Endothelial cell of umbilical vein (primary cell): ENCODE data around the gene POLR1B. TPM values are rescaled to one million over a fixed set of nuclear protein-coding genes. Genes with fewer than 3 reads are reported as not detected.
"Not testable (repeated sequence)": the region's sequence is repeated elsewhere in the genome, so short reads cannot be mapped to it uniquely, and the experiment has no call there.

Experiments used
- BruUV-seq: library from RNA; stranded (reverse); fragments of 400-500 nt; replicated peaks from 2 replicates; lab custom pipeline; 2021; lab: Mats Ljungman, UMichigan
- CTCF ChIA-PET: fragments of 300-600, 350-600 bp; sonication (Branson Sonifier 250); formaldehyde crosslinking; loops from one replicate; lab custom pipeline; 2021; ENCODE audit warnings: antibody characterized with exemption, inconsistent platforms; lab: Charles Lee
- POLR2A ChIA-PET: fragments of 300-600, 350-600 bp; sonication (Branson Sonifier 250); formaldehyde crosslinking; loops from one replicate; lab custom pipeline; 2021; ENCODE audit warnings: antibody characterized with exemption, inconsistent platforms; lab: Charles Lee
- DNase-seq: peaks from one replicate; pipeline ENCODE4 v3.0.0-alpha.2; 2011; ENCODE audit warnings: low read depth, low spot score
- FAIRE-seq: peaks from 2 replicates; lab custom pipeline; 2011; peaks lifted over from hg19 to GRCh38; lab: Jason Lieb, UNC
- H2AFZ ChIP-seq: 2 replicates; pipeline ENCODE4 v1.6.0; 2012; ENCODE audit warnings: low read depth, low read length, control low read depth, inconsistent platforms
- H3K27ac ChIP-seq: 2 replicates; pipeline ENCODE4 v1.5.1; 2011; ENCODE audit warnings: low read depth, mild to moderate bottlenecking, control low read depth, low read length, moderate library complexity; ENCODE audit not compliant: insufficient read depth
- H3K27me3 ChIP-seq, 2 experiments: 2 replicates each; pipeline versions ENCODE4 v1.6.0 to v1.6.1; 2011; ENCODE audit warnings: low read length in 2 of 2, mixed read lengths in 1 of 2; ENCODE audit not compliant: control insufficient read depth in 2 of 2, insufficient read depth in 2 of 2
- H3K36me3 ChIP-seq, 2 experiments: 2 replicates in 1 of 2; 3 replicates in 1 of 2; pipeline ENCODE4 v1.5.1; 2011; ENCODE audit warnings: low read length in 2 of 2, mild to moderate bottlenecking in 1 of 2, moderate library complexity in 1 of 2; ENCODE audit not compliant: control insufficient read depth in 2 of 2, insufficient read depth in 2 of 2; ENCODE audit errors: extremely low read depth in 1 of 2
- H3K4me1 ChIP-seq: 3 replicates; pipeline ENCODE4 v1.5.1; 2011; ENCODE audit warnings: mild to moderate bottlenecking, low read length; ENCODE audit not compliant: control insufficient read depth, insufficient read depth; ENCODE audit errors: extremely low read depth
- H3K4me2 ChIP-seq: 2 replicates; pipeline ENCODE4 v1.6.1; 2011; ENCODE audit warnings: low read length, control low read depth, mixed read lengths; ENCODE audit not compliant: insufficient read depth
- H3K4me3 ChIP-seq, 3 experiments: fragments of 200-600 bp in 1 of 3; sonication (generic), shearing (Covaris generic) in 1 of 3; replicated peaks in 1 of 3; 2 replicates each; pipeline ENCODE4 v1.5.1; 2011 to 2016; ENCODE audit warnings: control low read depth in 3 of 3, low read length in 3 of 3, mild to moderate bottlenecking in 2 of 3, inconsistent platforms in 1 of 3, low read depth in 1 of 3, moderate library complexity in 1 of 3; ENCODE audit not compliant: insufficient read depth in 1 of 3
- H3K79me2 ChIP-seq: 2 replicates; pipeline ENCODE4 v1.6.0; 2012; ENCODE audit warnings: low read length, inconsistent platforms; ENCODE audit not compliant: control insufficient read depth, insufficient read depth
- H3K9ac ChIP-seq: replicated peaks from 2 replicates; pipeline ENCODE3; 2011; ENCODE audit warnings: low read length, control low read depth; ENCODE audit not compliant: insufficient read depth; ENCODE audit errors: extremely low read depth
- H3K9me1 ChIP-seq: replicated peaks from 3 replicates; pipeline ENCODE4 v1.6.0; 2011; ENCODE audit warnings: mild to moderate bottlenecking, low read length; ENCODE audit not compliant: control insufficient read depth, insufficient read depth; ENCODE audit errors: extremely low read depth
- H3K9me3 ChIP-seq: replicated peaks from 2 replicates; pipeline ENCODE4 v1.5.1; 2012; ENCODE audit warnings: low read length, inconsistent platforms; ENCODE audit not compliant: control insufficient read depth, insufficient read depth
- H4K20me1 ChIP-seq: replicated peaks from 2 replicates; pipeline ENCODE3; 2011; ENCODE audit warnings: mild to moderate bottlenecking, low read length; ENCODE audit not compliant: control insufficient read depth, insufficient read depth; ENCODE audit errors: extremely low read depth
- EZH2 ChIP-seq: IDR thresholded peaks from 2 replicates; pipeline ENCODE4 v1.6.1; 2012; ENCODE audit warnings: borderline replicate concordance, low read depth, mild to moderate bottlenecking, moderate library complexity, low read length, inconsistent platforms; ENCODE audit not compliant: severe bottlenecking
- FOS ChIP-seq: IDR thresholded peaks from 2 replicates; pipeline ENCODE4 v1.6.1; 2011; ENCODE audit warnings: mild to moderate bottlenecking, low read length, moderate library complexity, borderline replicate concordance; ENCODE audit not compliant: insufficient read depth
- GATA2 ChIP-seq: IDR thresholded peaks from 2 replicates; pipeline ENCODE4 v1.7.0; 2011; ENCODE audit warnings: low read depth, mild to moderate bottlenecking, moderate library complexity, mixed read lengths, low read length; ENCODE audit not compliant: insufficient read length, insufficient read depth
- JUN ChIP-seq: IDR thresholded peaks from 2 replicates; pipeline ENCODE4 v1.6.1; 2011; ENCODE audit warnings: borderline replicate concordance, low read depth; ENCODE audit not compliant: insufficient read length, insufficient read depth
- MYC ChIP-seq: IDR thresholded peaks from one replicate; pipeline ENCODE4 v1.6.1; 2011; ENCODE audit warnings: mild to moderate bottlenecking, low read depth, low read length
- POLR2A ChIP-seq: IDR thresholded peaks from 2 replicates; pipeline ENCODE4 v1.6.1; 2012; ENCODE audit warnings: low read depth, mild to moderate bottlenecking, control low read depth, low read length
- POLR2AphosphoS5 ChIP-seq: IDR thresholded peaks from 2 replicates; pipeline ENCODE4 v1.6.1; 2012; ENCODE audit warnings: low read depth, mild to moderate bottlenecking, control low read depth, low read length, moderate library complexity; ENCODE audit not compliant: insufficient read depth
- dilution Hi-C: fragments of 300-500 bp; cut with MboI; formaldehyde crosslinking; loops from one replicate; pipeline ENCODE4 v1.15.0; 2019; ENCODE audit warnings: low sequenced_read_pairs; ENCODE audit not compliant: extremely low pct_ligation_motif_present
- intact Hi-C: fragments of 100-400 bp; cut with micrococcal nuclease; formaldehyde crosslinking; loops from one replicate; pipeline ENCODE4 v1.10.0; 2022
- polyA plus RNA-seq, 4 experiments: library from polyadenylated mRNA; depleted of rRNA in 3 of 4; stranded (reverse) in 3 of 4; unstranded in 1 of 4; fragments of >200 nt; gene quantifications; 2 replicates each; pipeline versions ENCODE4 v1.2.1 to v1.2.3, GENCODE V29; 2011 to 2012; ENCODE audit warnings: missing spikeins in 1 of 4
- total RNA-seq: library from RNA; stranded (reverse); gene quantifications from 2 replicates; pipeline ENCODE4 v1.2.3, GENCODE V29; 2021
- TF ChIP-seq, protein P1 (sequence below), 2 donors: IDR thresholded peaks; 1 replicate in 1 of 2; 2 replicates in 1 of 2; pipeline ENCODE4 v1.5.1; 2011; ENCODE audit warnings: low read length in 2 of 2, mild to moderate bottlenecking in 2 of 2, moderate library complexity in 2 of 2, control low read depth in 1 of 2, inconsistent platforms in 1 of 2, low read depth in 1 of 2; ENCODE audit not compliant: insufficient read depth in 1 of 2; ENCODE audit errors: extremely low read depth in 1 of 2
- TF ChIP-seq, protein P2 (sequence below): IDR thresholded peaks from 2 replicates; pipeline ENCODE4 v1.6.1; 2011; ENCODE audit not compliant: insufficient read depth, insufficient read length

POLR1B gene
- total and polyA plus RNA-seq, 2 donors (not counting 3 experiments of a cell fraction or from before 2014, with no cell fraction given): 12.2 to 28.9 TPM

GRCh38 chr2:112534826-112535225 is 7.4 kb upstream of the POLR1B start:
- no peak for DNase-seq
- H2AFZ ChIP-seq: no peak overlapping the region
- H3K27ac ChIP-seq: no peak overlapping the region
- no peaks in the 10 kb centered on the region for H3K9me1 ChIP-seq
- POLR2A ChIA-PET: no interaction called here
- no peak for FAIRE-seq
- intact Hi-C loops: no loop called here
- H3K36me3 ChIP-seq: peaks cover 6 to 9% of the 10 kb centered on the region in 2 experiments
- dilution Hi-C loops: no loop called here
- no peaks in the 10 kb centered on the region for H4K20me1 ChIP-seq
- no peaks in the 10 kb centered on the region for H3K79me2 ChIP-seq
- no TSS peak for BruUV-seq
- no peaks in the 10 kb centered on the region for H3K4me1 ChIP-seq
- H3K27me3 ChIP-seq: no peaks in the 10 kb centered on the region
- H3K9me3 ChIP-seq: no peaks in the 10 kb centered on the region
- no peak for TF ChIP-seq GATA2
- no peak for TF ChIP-seq EZH2
- TF ChIP-seq JUN: no peak
- TF ChIP-seq MYC: no peak
- no peak for TF ChIP-seq POLR2A
- no peak for TF ChIP-seq FOS
- TF ChIP-seq POLR2AphosphoS5: no peak
- TF ChIP-seq, protein P1, sequence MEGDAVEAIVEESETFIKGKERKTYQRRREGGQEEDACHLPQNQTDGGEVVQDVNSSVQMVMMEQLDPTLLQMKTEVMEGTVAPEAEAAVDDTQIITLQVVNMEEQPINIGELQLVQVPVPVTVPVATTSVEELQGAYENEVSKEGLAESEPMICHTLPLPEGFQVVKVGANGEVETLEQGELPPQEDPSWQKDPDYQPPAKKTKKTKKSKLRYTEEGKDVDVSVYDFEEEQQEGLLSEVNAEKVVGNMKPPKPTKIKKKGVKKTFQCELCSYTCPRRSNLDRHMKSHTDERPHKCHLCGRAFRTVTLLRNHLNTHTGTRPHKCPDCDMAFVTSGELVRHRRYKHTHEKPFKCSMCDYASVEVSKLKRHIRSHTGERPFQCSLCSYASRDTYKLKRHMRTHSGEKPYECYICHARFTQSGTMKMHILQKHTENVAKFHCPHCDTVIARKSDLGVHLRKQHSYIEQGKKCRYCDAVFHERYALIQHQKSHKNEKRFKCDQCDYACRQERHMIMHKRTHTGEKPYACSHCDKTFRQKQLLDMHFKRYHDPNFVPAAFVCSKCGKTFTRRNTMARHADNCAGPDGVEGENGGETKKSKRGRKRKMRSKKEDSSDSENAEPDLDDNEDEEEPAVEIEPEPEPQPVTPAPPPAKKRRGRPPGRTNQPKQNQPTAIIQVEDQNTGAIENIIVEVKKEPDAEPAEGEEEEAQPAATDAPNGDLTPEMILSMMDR (IDR thresholded peaks at IDR 0.05; ENCODE audit: extremely low read depth in 1 of 2, insufficient read depth in 1 of 2, low read depth in 1 of 2, low read length in 2 of 2): no peak
- TF ChIP-seq, protein P2, sequence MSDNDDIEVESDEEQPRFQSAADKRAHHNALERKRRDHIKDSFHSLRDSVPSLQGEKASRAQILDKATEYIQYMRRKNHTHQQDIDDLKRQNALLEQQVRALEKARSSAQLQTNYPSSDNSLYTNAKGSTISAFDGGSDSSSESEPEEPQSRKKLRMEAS: no peak
- no peak overlapping the region for H3K9ac ChIP-seq
- H3K4me2 ChIP-seq: no peak overlapping the region
- no peak overlapping the region for H3K4me3 ChIP-seq
- CTCF ChIA-PET: interaction anchor here (0.7 kb wide), 1 partner anchor 9 kb away, joined by 4 read pairs; no protein-coding TSS in a partner anchor

GRCh38 chr2:112536665-112537064 is 5.6 kb upstream of the POLR1B start:
- H3K27ac ChIP-seq, H3K4me2 ChIP-seq, dilution Hi-C loops, H3K4me3 ChIP-seq, CTCF ChIA-PET, H3K36me3 ChIP-seq, intact Hi-C loops, H3K9ac ChIP-seq, H3K4me1 ChIP-seq, H2AFZ ChIP-seq, H3K9me1 ChIP-seq, BruUV-seq, DNase-seq, H3K27me3 ChIP-seq, POLR2A ChIA-PET, FAIRE-seq, H3K79me2 ChIP-seq, H4K20me1 ChIP-seq, H3K9me3 ChIP-seq: not testable (repeated sequence)
